WERI-Rb-1 (cell line): Measurements from ENCODE around the gene SASH1.

ENCODE experiments used
- DNase-seq: peaks from one replicate; pipeline ENCODE4 v3.0.0-alpha.2; 2020
- H3K27ac ChIP-seq: fragments of 250-450 bp; sonication (Bioruptor Pico); 2 replicates; pipeline ENCODE4 v1.5.1; 2020; ENCODE audit warnings: mild to moderate bottlenecking, moderate library complexity
- H3K27me3 ChIP-seq: fragments of 250-450 bp; sonication (Bioruptor Pico); 2 replicates; pipeline ENCODE4 v1.5.1; 2021; ENCODE audit warnings: mild to moderate bottlenecking, low read depth, moderate library complexity; ENCODE audit not compliant: insufficient read depth, severe bottlenecking
- H3K36me3 ChIP-seq: fragments of 250-450 bp; sonication (Bioruptor Pico); 2 replicates; pipeline ENCODE4 v1.5.1; 2020; ENCODE audit warnings: mild to moderate bottlenecking, moderate library complexity
- H3K4me3 ChIP-seq: 2 replicates; pipeline ENCODE4 v1.5.1; 2011; ENCODE audit warnings: low read depth, mild to moderate bottlenecking, control low read depth, low read length
- H3K9me3 ChIP-seq: fragments of 250-450 bp; sonication (Bioruptor Pico); 2 replicates; pipeline ENCODE4 v1.5.1; 2021; ENCODE audit warnings: mild to moderate bottlenecking, moderate library complexity; ENCODE audit not compliant: severe bottlenecking
- TF ChIP-seq, protein P1 (sequence below): IDR thresholded peaks from 2 replicates; pipeline ENCODE4 v1.5.1; 2011; ENCODE audit warnings: low read depth, mild to moderate bottlenecking, control low read depth, inconsistent platforms, low read length

The SASH1 gene

GRCh38 chr6:148311966-148312669 lies 30.5 kb upstream of the SASH1 start:
- Histone ChIP-seq H3K36me3 (no peaks in the 10 kb centered on the region), H3K27me3 (no peaks in the 10 kb centered on the region), H3K9me3 (no peaks in the 10 kb centered on the region), H3K27ac (peak overlapping the region; percentile 13; the same call in 1 of the 2 replicates), H3K4me3 (no peak overlapping the region)
- peak; percentile 40 for DNase-seq
- TF ChIP-seq, protein P1, sequence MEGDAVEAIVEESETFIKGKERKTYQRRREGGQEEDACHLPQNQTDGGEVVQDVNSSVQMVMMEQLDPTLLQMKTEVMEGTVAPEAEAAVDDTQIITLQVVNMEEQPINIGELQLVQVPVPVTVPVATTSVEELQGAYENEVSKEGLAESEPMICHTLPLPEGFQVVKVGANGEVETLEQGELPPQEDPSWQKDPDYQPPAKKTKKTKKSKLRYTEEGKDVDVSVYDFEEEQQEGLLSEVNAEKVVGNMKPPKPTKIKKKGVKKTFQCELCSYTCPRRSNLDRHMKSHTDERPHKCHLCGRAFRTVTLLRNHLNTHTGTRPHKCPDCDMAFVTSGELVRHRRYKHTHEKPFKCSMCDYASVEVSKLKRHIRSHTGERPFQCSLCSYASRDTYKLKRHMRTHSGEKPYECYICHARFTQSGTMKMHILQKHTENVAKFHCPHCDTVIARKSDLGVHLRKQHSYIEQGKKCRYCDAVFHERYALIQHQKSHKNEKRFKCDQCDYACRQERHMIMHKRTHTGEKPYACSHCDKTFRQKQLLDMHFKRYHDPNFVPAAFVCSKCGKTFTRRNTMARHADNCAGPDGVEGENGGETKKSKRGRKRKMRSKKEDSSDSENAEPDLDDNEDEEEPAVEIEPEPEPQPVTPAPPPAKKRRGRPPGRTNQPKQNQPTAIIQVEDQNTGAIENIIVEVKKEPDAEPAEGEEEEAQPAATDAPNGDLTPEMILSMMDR: no peak

DNA sequence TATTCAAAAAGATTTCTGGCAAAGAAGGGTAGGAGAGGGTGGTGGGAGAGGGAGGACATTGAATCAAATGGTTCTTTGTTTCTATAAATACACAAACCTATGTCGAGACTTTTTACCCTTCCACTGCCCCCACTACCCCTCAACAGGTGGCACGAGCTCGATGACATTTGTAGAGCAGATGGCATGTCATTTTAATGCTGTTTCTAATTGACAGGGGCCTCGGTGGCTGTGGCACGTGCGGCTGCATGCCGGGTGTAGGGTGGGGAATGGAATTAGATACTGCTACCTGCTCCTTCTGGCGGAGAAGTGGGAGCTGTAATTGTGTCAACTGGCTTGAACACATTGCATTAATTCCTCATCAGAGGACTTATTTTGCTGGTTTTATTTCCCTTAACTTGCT lies 29.1 kb upstream of the SASH1 start:
- TF ChIP-seq, protein P1: no peak
- Histone ChIP-seq H3K9me3 (no peaks in the 10 kb centered on the region), H3K36me3 (no peaks in the 10 kb centered on the region), H3K4me3 (no peak overlapping the region), H3K27ac (peak overlapping the region; percentile 60), H3K27me3 (no peaks in the 10 kb centered on the region)
- peak; percentile 75 for DNase-seq

DNA sequence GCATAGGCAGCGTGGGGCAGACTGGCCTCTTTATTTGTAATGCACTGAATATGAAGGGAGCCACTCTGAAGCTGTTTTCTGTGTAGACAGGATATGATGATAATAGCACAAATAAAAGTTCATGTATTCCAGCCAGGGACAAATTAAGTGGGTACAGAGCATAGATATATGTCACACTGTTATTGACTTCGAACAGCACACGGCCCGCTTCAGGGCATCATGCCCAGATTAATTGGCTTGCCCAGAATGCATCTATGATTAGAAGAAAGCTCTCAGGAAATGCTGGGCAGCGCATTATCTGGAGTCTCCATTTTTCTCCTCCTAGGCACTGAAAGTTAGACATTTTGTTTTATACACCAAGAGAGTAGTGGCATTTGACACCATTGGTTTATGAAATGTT lies 26.3 kb upstream of the SASH1 start:
- H3K36me3 ChIP-seq: no peaks in the 10 kb centered on the region
- H3K27ac ChIP-seq: no peak overlapping the region
- no peaks in the 10 kb centered on the region for H3K9me3 ChIP-seq
- no peak for DNase-seq
- no peak overlapping the region for H3K4me3 ChIP-seq
- TF ChIP-seq, protein P1: no peak
- H3K27me3 ChIP-seq: no peaks in the 10 kb centered on the region

GRCh38 chr6:148317051-148317450 lies 25.6 kb upstream of the SASH1 start:
- TF ChIP-seq, protein P1: no peak
- Histone ChIP-seq H3K4me3 (no peak overlapping the region), H3K9me3 (no peaks in the 10 kb centered on the region), H3K36me3 (no peaks in the 10 kb centered on the region), H3K27me3 (no peaks in the 10 kb centered on the region), H3K27ac (no peak overlapping the region)
- no peak for DNase-seq

GRCh38 chr6:148317739-148318138 lies 24.9 kb upstream of the SASH1 start:
- TF ChIP-seq, protein P1: no peak
- Histone ChIP-seq H3K36me3 (no peaks in the 10 kb centered on the region), H3K4me3 (no peak overlapping the region), H3K9me3 (no peaks in the 10 kb centered on the region), H3K27ac (no peak overlapping the region), H3K27me3 (no peaks in the 10 kb centered on the region)
- DNase-seq: no peak

- Histone ChIP-seq H3K9me3 (no peaks in the 10 kb centered on the region), H3K27me3 (no peaks in the 10 kb centered on the region), H3K4me3 (no peak overlapping the region), H3K36me3 (no peaks in the 10 kb centered on the region), H3K27ac (no peak overlapping the region)
- TF ChIP-seq, protein P1: no peak
- no peak for DNase-seq
These were observed 19.9 kb upstream of the SASH1 start for GRCh38 chr6:148322704-148323103.
